ENCODE measurements around the gene TSHZ3. TPM values are rescaled to one million over a fixed set of nuclear protein-coding genes. Genes with fewer than 3 reads are reported as not detected.
A peak's percentile ranks its signal among the peaks of the same experiment; 100 is the strongest.

The TSHZ3 gene
- polyA plus RNA-seq, 1 experiment: 5.1 TPM

DNA sequence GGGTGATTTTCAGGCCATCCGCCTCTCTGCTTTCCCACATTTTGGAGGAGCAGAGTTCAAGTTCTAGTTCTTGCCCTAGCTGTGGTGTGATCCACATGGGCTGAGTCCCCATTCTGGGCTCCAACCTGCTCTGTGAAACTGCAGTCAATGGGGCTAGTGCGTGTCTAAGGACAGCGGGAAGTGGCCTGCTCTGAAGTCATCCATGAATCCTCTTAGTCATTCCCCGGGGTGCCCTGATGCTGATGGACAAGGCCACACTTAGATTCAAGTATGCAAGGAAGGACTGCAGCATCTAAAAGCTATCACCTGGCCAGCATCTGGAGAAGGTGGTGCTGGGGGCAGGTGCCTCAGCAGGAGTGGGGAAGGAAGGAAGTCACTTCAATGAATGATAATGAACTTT lies 94.6 kb downstream of the TSHZ3 start:
- Histone ChIP-seq H3K27me3 (ENCODE audit: control insufficient read depth, insufficient read depth, low read length) (no peaks in the 10 kb centered on the region), H3K4me3 (ENCODE audit: low read depth, low read length) (no peak overlapping the region), H3K36me3 (ENCODE audit: control insufficient read depth, insufficient read depth, low read length) (no peaks in the 10 kb centered on the region)
- ChIA-PET POLR2A (no interaction called here), CTCF (no interaction called here)
- no peak for DNase-seq (ENCODE audit: low read depth)
- TF ChIP-seq, protein P1, sequence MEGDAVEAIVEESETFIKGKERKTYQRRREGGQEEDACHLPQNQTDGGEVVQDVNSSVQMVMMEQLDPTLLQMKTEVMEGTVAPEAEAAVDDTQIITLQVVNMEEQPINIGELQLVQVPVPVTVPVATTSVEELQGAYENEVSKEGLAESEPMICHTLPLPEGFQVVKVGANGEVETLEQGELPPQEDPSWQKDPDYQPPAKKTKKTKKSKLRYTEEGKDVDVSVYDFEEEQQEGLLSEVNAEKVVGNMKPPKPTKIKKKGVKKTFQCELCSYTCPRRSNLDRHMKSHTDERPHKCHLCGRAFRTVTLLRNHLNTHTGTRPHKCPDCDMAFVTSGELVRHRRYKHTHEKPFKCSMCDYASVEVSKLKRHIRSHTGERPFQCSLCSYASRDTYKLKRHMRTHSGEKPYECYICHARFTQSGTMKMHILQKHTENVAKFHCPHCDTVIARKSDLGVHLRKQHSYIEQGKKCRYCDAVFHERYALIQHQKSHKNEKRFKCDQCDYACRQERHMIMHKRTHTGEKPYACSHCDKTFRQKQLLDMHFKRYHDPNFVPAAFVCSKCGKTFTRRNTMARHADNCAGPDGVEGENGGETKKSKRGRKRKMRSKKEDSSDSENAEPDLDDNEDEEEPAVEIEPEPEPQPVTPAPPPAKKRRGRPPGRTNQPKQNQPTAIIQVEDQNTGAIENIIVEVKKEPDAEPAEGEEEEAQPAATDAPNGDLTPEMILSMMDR (IDR thresholded peaks at IDR 0.05; ENCODE audit: insufficient read depth, low read depth, low read length): no peak

DNA sequence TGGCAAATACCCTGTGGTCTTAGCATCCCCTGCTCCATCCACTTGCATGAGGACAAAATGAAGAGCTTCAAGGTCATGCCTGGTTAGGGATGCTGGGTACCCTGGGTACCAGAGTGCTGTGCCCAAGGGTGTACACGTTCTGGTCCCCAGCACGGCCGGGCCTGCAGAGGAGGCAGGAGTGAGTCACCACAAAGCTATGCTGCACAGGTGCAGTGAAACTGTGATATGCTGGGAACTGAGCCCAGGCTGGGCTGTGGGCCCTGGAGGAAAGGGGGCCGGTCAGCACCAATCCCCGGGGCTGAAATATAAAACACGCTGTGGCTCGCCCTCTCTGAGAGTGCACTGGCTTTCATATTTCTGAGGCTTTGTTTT lies 95.1 kb downstream of the TSHZ3 start:
- no peak for DNase-seq (ENCODE audit: low read depth)
- CTCF ChIA-PET: no interaction called here

DNA sequence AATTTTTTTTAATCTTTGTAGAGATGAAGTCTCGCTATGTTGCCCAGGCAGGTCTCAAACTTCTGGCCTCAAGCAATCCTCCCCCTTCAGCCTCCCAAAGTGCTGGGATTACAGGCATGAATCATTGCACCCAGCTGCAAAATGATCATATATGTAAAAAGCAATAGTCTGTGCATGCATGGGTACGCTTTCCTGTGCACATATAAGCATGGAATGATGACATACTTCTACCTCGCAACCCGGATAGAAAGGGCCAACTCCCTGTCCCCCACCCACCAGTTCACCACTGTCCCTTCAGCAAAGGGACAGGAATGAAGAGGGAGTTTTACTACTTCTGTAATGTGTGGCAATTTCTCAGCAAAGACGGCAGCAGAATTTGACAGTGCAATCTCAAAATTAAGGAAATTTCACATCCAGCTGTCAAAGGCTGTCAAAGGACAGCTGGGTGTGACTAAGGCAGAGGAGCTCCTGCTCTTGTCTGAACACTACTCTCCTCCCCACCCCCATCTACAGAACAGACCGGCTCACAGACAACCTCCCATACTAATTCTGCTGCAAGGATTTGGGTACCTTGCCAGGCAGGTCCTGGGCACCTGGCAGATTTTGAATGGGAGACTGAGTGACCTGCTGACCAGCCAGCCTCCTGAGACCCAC lies 95.6 kb downstream of the TSHZ3 start:
- TF ChIP-seq, protein P1 (IDR thresholded peaks at IDR 0.05; ENCODE audit: insufficient read depth, low read depth, low read length): no peak
- ChIA-PET POLR2A (no interaction called here), CTCF (no interaction called here)
- Histone ChIP-seq H3K27me3 (ENCODE audit: control insufficient read depth, insufficient read depth, low read length) (no peaks in the 10 kb centered on the region), H3K36me3 (ENCODE audit: control insufficient read depth, insufficient read depth, low read length) (no peaks in the 10 kb centered on the region), H3K4me3 (ENCODE audit: low read depth, low read length) (no peak overlapping the region)
- no peak for DNase-seq (ENCODE audit: low read depth)

More for the DNA sequence above, 95.1 kb downstream of the TSHZ3 start:
- no peaks in the 10 kb centered on the region for H3K36me3 ChIP-seq (ENCODE audit: control insufficient read depth, insufficient read depth, low read length)
- POLR2A ChIA-PET: no interaction called here
- no peaks in the 10 kb centered on the region for H3K27me3 ChIP-seq (ENCODE audit: control insufficient read depth, insufficient read depth, low read length)
- TF ChIP-seq, protein P1 (IDR thresholded peaks at IDR 0.05; ENCODE audit: insufficient read depth, low read depth, low read length): no peak
- H3K4me3 ChIP-seq (ENCODE audit: low read depth, low read length): no peak overlapping the region

DNA sequence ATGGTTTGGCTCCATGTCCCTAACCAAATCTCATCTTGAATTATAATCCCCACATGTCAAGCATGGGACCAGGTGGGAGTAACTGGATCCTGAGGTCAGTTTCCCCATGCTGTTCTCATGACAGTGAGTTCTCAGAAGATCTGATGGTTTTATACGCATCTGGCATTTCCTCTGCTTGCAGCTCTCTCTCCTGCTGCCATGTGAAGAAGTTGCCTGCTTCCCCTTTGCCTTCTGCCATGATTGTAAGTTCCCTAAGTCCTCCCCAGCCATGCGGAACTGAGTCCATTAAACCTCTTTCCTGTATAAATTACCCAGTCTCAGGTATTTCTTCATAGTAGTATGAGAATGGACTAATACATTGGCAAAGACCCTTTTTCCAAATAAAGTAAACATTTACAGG lies 96.8 kb downstream of the TSHZ3 start:
- Histone ChIP-seq H3K36me3 (ENCODE audit: control insufficient read depth, insufficient read depth, low read length) (no peaks in the 10 kb centered on the region), H3K27me3 (ENCODE audit: control insufficient read depth, insufficient read depth, low read length) (no peaks in the 10 kb centered on the region), H3K4me3 (ENCODE audit: low read depth, low read length) (no peak overlapping the region)
- no peak for DNase-seq (ENCODE audit: low read depth)
- ChIA-PET CTCF (no interaction called here), POLR2A (no interaction called here)
- TF ChIP-seq, protein P1 (IDR thresholded peaks at IDR 0.05; ENCODE audit: insufficient read depth, low read depth, low read length): no peak

DNA sequence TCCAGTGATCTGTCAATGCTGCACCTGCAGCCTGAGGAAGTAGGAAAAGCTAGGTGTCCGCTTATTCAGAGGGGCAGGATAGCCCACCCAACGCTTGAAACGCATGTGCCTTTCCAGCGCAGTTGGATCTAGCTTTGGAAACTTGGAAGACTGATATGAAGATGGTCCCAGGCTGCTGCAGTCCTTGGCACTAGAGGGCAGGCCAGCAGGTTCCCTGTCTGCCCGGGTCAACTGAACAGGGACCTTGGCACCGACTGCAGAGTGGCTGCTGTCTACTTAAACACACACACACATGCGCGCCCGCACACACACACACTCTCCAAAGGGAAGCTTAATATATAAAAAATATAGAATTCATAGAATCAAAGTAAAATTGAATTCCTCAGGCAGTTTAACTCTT lies 100.0 kb downstream of the TSHZ3 start:
- DNase-seq (ENCODE audit: low read depth): no peak
- TF ChIP-seq, protein P1 (IDR thresholded peaks at IDR 0.05; ENCODE audit: insufficient read depth, low read depth, low read length): peak; percentile 10; the same call in 1 of the 2 replicates
- Histone ChIP-seq H3K4me3 (ENCODE audit: low read depth, low read length) (no peak overlapping the region), H3K36me3 (ENCODE audit: control insufficient read depth, insufficient read depth, low read length) (no peaks in the 10 kb centered on the region), H3K27me3 (ENCODE audit: control insufficient read depth, insufficient read depth, low read length) (no peaks in the 10 kb centered on the region)
- POLR2A ChIA-PET: no interaction called here
- CTCF ChIA-PET: interaction anchor here (1.2 to 2.2 kb wide), 2 partner anchors 9 to 80 kb away, joined by 3 to 7 read pairs; no protein-coding TSS in a partner anchor

Data from BJ (cell line).